GM12878 (cell line): ENCODE results near the gene MRPL20. TPM values are rescaled to one million over a fixed set of nuclear protein-coding genes. Genes with fewer than 3 reads are reported as not detected.

Experiments used
- ATAC-seq: fragments of 200-7000 bp; cut with Tn5 transposase; 3 replicates; pipeline ENCODE4 v1.9.1; 2020; ENCODE audit warnings: mild to moderate bottlenecking, moderate library complexity
- BruUV-seq: library from RNA; stranded (reverse); fragments of 400-500 nt; replicated peaks from 2 replicates; lab custom pipeline; 2021; lab: Mats Ljungman, UMichigan
- CTCF ChIA-PET: fragments of 300-600 bp; sonication (Branson Sonifier 250); formaldehyde crosslinking; extraction: SDS; loops from one replicate; lab custom pipeline; 2021; ENCODE audit warnings: inconsistent platforms; lab: Yijun Ruan, JAX
- POLR2A ChIA-PET: fragments of 350-600 bp; formaldehyde crosslinking; extraction: SDS; loops from one replicate; lab custom pipeline; 2021; ENCODE audit warnings: inconsistent platforms; lab: Charles Lee
- RAD21 ChIA-PET: fragments of 300-600 bp; sonication (Branson Sonifier 250); formaldehyde crosslinking; loops from one replicate; lab custom pipeline; 2023; ENCODE audit warnings: antibody characterized with exemption; ENCODE audit not compliant: unreplicated experiment; lab: Charles Lee
- SMC1A ChIA-PET: fragments of 300-600 bp; sonication (Branson Sonifier 250); formaldehyde crosslinking; loops from one replicate; lab custom pipeline; 2023; ENCODE audit not compliant: unreplicated experiment, uncharacterized antibody; lab: Charles Lee
- DNase-seq: peaks from one replicate; pipeline ENCODE4 v3.0.0-alpha.2; 2011; ENCODE audit warnings: low read depth, low spot score
- FAIRE-seq: peaks from 3 replicates; lab custom pipeline; 2011; peaks lifted over from hg19 to GRCh38; lab: Jason Lieb, UNC
- H2AFZ ChIP-seq: 2 replicates; pipeline ENCODE4 v1.6.0; 2011; ENCODE audit warnings: low read depth, low read length, control low read depth; ENCODE audit not compliant: control insufficient read depth
- H3K27ac ChIP-seq: 2 replicates; pipeline ENCODE4 v1.5.1; 2011; ENCODE audit warnings: control low read depth; ENCODE audit not compliant: control insufficient read depth, insufficient read depth
- H3K27me3 ChIP-seq, 2 experiments: replicated peaks in 1 of 2; 2 replicates each; pipeline versions ENCODE4 v1.6.0 to v1.6.1; 2011; ENCODE audit warnings: low read length in 1 of 2; ENCODE audit not compliant: control insufficient read depth in 2 of 2, insufficient read depth in 2 of 2
- H3K36me3 ChIP-seq, 2 experiments: 2 replicates each; pipeline ENCODE4 v1.5.1; 2011; ENCODE audit warnings: low read length in 1 of 2; ENCODE audit not compliant: control insufficient read depth in 2 of 2, insufficient read depth in 2 of 2
- H3K4me1 ChIP-seq: 2 replicates; pipeline ENCODE4 v1.6.1; 2011; ENCODE audit warnings: mild to moderate bottlenecking, low read length, moderate library complexity, mixed read lengths; ENCODE audit not compliant: control insufficient read depth, insufficient read depth
- H3K4me2 ChIP-seq: 2 replicates; pipeline ENCODE4 v1.6.0; 2011; ENCODE audit warnings: control low read depth; ENCODE audit not compliant: control insufficient read depth, insufficient read depth
- H3K4me3 ChIP-seq: fragments of 200-600 bp; sonication (generic); 2 replicates; pipeline ENCODE4 v1.5.1; 2016
- H3K79me2 ChIP-seq: 2 replicates; pipeline ENCODE4 v1.6.0; 2011; ENCODE audit warnings: low read length; ENCODE audit not compliant: control insufficient read depth, insufficient read depth
- H3K9ac ChIP-seq: 2 replicates; pipeline ENCODE4 v1.8.0; 2011; ENCODE audit warnings: low read length, control low read depth, mixed read lengths; ENCODE audit not compliant: control insufficient read depth, insufficient read depth
- H3K9me3 ChIP-seq: replicated peaks from 3 replicates; pipeline ENCODE4 v1.5.1; 2011; ENCODE audit warnings: mild to moderate bottlenecking, low read length; ENCODE audit not compliant: control insufficient read depth, insufficient read depth
- H4K20me1 ChIP-seq: 2 replicates; pipeline ENCODE4 v1.6.0; 2011; ENCODE audit not compliant: control insufficient read depth, insufficient read depth
- ASH2L ChIP-seq: fragments of 300-600, 200-600 bp; sonication (generic); IDR thresholded peaks from 2 replicates; pipeline ENCODE4 v1.6.1; 2017; ENCODE audit warnings: low read depth, mild to moderate bottlenecking, borderline replicate concordance
- DPF2 ChIP-seq: fragments of 450-650 bp; IDR thresholded peaks from 2 replicates; pipeline ENCODE4 v1.6.1; 2017; ENCODE audit warnings: mild to moderate bottlenecking
- EED ChIP-seq: sonication (generic); IDR thresholded peaks from 2 replicates; pipeline ENCODE4 v1.6.1; 2016; ENCODE audit warnings: antibody characterized with exemption, low read depth
- ETV6 ChIP-seq, 2 experiments: fragments of 450-650 bp in 1 of 2; IDR thresholded peaks in 1 of 2; conservative IDR thresholded peaks in 1 of 2; 2 replicates each; pipeline ENCODE4 v1.6.1; 2014; ENCODE audit warnings: antibody characterized with exemption in 1 of 2, borderline replicate concordance in 1 of 2, low read depth in 1 of 2, mild to moderate bottlenecking in 1 of 2, moderate library complexity in 1 of 2
- FOXM1 ChIP-seq: IDR thresholded peaks from 2 replicates; pipeline ENCODE4 v1.6.1; 2012; ENCODE audit warnings: low read depth, mild to moderate bottlenecking, inconsistent platforms, low read length, moderate library complexity
- NBN ChIP-seq: fragments of 450-650 bp; IDR thresholded peaks from 2 replicates; pipeline ENCODE4 v1.6.1; 2016
- RAD21 ChIP-seq: IDR thresholded peaks from 2 replicates; pipeline ENCODE4 v1.6.1; 2011; ENCODE audit warnings: mild to moderate bottlenecking, low read depth, low read length, moderate library complexity; ENCODE audit not compliant: insufficient read depth
- RBBP5 ChIP-seq: fragments of 200-600 bp; sonication (generic); conservative IDR thresholded peaks from 2 replicates; pipeline ENCODE4 v1.6.1; 2016
- WGBS: methylation state at CpG from one replicate; pipeline ENCODE4 v1.1.6; 2016; ENCODE audit warnings: low lambda C conversion rate; ENCODE audit not compliant: insufficient replicate concordance, insufficient coverage; ENCODE audit errors: missing lambda C conversion rate; 5-methylcytosine and 5-hydroxymethylcytosine counted together
- in situ Hi-C: fragments of 300-500 bp; cut with MboI; formaldehyde crosslinking; loops from 9 replicates; pipeline ENCODE4 v1.14.3; 2018; ENCODE audit warnings: mixed read lengths
- intact Hi-C: fragments of 100-400 bp; cut with micrococcal nuclease; formaldehyde crosslinking; loops from one replicate; pipeline ENCODE4 v1.14.2; 2022; ENCODE audit not compliant: unreplicated experiment
- polyA plus RNA-seq, 11 experiments: library from polyadenylated mRNA; depleted of rRNA in 4 of 11; unstranded in 6 of 11; stranded (reverse) in 5 of 11; fragments of >200 nt; fragmentation: Nextera tagmentation in 4 of 11; fragmentation: Illumina TruSeq in 1 of 11; extraction: Ambion mirVana in 4 of 11; extraction: Trizol in 1 of 11; gene quantifications; 1 replicate in 1 of 11; 2 replicates in 10 of 11; pipeline versions ENCODE4 v1.2.1 to v1.2.3, GENCODE V29; 2011 to 2016; ENCODE audit warnings: inconsistent platforms in 2 of 11, missing spikeins in 2 of 11, low read depth in 1 of 11
- total RNA-seq, 4 experiments: library from RNA; depleted of rRNA in 3 of 4; stranded (reverse); fragments of >200 nt in 3 of 4; fragmentation: Illumina TruSeq in 1 of 4; extraction: Trizol in 1 of 4; gene quantifications; 2 replicates each; pipeline versions ENCODE4 v1.2.1 to v1.2.3, GENCODE V29; 2013 to 2021
- TF ChIP-seq, protein P1 (sequence below): fragments of 450-650 bp; IDR thresholded peaks from 2 replicates; pipeline ENCODE4 v1.6.1; 2017; ENCODE audit warnings: mild to moderate bottlenecking, moderate library complexity
- TF ChIP-seq, protein P2 (sequence below): IDR thresholded peaks from 2 replicates; pipeline ENCODE4 v1.6.1; 2011; ENCODE audit warnings: borderline replicate concordance, low read depth, mild to moderate bottlenecking, moderate library complexity, low read length; ENCODE audit not compliant: insufficient read depth, poor library complexity, severe bottlenecking
- TF ChIP-seq, protein P3 (sequence below): fragments of 450-650 bp; formaldehyde crosslinking; IDR thresholded peaks from 2 replicates; pipeline ENCODE4 v1.4.0; 2022; ENCODE audit warnings: mild to moderate bottlenecking, moderate library complexity

Gene MRPL20
- total and polyA plus RNA-seq, 10 of the 15 experiments (the other 5 are each of a cell fraction or from before 2014, with no cell fraction given) = 129 to 525 (median 255) TPM

DNA sequence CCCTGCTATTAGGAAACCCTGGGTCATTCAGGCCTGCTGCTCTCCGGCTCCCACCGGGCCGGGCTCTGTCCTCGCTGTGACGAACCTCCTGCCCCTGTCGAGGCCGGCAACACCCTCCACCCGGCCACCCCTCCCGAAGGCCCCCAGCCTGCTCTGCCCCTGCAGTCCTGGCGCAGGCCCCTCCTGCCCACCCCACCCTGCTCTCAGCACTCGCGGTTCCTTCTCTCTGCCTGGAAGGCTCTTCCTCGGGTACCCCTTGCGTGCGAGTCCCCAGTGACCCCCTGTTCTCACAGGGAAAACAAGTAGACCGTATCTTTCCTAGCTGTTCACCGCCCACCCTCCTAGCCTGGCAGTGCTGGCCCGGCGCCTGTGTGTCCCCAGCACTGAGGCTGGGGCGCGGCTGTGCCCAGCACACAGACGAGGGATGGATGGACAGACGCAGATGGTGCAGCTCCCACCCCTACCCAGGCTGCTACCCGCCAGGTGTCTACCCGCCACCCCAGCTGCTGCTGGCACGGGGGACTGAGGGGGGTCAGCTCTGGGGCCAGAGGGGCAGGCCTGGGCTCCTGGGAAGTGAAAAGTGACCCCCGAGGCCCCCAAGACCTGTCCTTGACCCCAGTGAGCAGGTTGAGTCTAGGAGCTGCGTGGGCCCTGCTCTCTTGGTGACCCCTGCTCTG, 25.3 kb upstream of the MRPL20 start (continued):
- TF ChIP-seq EED (no peak), ASH2L (no peak)

DNA sequence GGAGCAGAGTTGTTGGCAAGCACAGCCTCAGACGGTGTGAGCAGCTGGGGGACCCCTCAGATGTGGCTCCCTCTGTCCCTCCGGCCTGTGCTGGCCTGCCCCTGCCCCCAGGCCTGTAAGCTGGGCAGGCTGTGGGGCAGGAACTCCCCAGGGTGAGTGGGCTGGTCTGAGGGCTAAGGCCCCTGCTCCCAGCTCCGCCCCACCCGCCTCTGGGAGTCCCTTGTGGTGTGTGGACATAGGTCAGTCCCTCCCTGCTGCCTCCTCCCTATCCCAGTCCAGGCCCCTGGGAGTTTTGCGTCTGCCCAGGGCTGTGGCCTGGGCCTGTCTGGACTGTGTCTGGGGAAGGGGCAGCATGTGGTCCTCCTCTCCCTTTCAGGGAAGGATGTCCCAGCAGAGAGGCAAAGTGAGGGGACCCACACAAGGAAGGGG, 24.8 kb upstream of the MRPL20 start:
- no peak overlapping the region for H2AFZ ChIP-seq
- no peaks in the 10 kb centered on the region for H3K79me2 ChIP-seq
- peaks cover 17% of the 10 kb centered on the region for H3K4me1 ChIP-seq
- intact Hi-C loops (no loop called here), in situ Hi-C loops (no loop called here)
- H3K4me2 ChIP-seq = no peak overlapping the region
- POLR2A ChIA-PET = interaction anchor here (0.6 kb wide), 1 partner anchor 16 kb away, joined by 8 read pairs; no protein-coding TSS in a partner anchor
- no peaks in the 10 kb centered on the region for H4K20me1 ChIP-seq
- 23% methylated on average over 5 of the region's 5 CpGs for WGBS
- no TSS peak for BruUV-seq
- H3K9ac ChIP-seq = no peak overlapping the region
- H3K36me3 ChIP-seq = no peaks in the 10 kb centered on the region
- peak; percentile 8; the same call in 2 of the 3 replicates for ATAC-seq
- no peak for FAIRE-seq
- SMC1A ChIA-PET = no interaction called here
- no peak overlapping the region for H3K27ac ChIP-seq
- CTCF ChIA-PET = no interaction called here
- no peak for DNase-seq
- H3K4me3 ChIP-seq = no peak overlapping the region
- H3K9me3 ChIP-seq = no peaks in the 10 kb centered on the region
- RAD21 ChIA-PET = no interaction called here
- H3K27me3 ChIP-seq = peaks cover 0 to 13% of the 10 kb centered on the region in 2 experiments; a peak in 3 of 4 replicates
- TF ChIP-seq, protein P1, sequence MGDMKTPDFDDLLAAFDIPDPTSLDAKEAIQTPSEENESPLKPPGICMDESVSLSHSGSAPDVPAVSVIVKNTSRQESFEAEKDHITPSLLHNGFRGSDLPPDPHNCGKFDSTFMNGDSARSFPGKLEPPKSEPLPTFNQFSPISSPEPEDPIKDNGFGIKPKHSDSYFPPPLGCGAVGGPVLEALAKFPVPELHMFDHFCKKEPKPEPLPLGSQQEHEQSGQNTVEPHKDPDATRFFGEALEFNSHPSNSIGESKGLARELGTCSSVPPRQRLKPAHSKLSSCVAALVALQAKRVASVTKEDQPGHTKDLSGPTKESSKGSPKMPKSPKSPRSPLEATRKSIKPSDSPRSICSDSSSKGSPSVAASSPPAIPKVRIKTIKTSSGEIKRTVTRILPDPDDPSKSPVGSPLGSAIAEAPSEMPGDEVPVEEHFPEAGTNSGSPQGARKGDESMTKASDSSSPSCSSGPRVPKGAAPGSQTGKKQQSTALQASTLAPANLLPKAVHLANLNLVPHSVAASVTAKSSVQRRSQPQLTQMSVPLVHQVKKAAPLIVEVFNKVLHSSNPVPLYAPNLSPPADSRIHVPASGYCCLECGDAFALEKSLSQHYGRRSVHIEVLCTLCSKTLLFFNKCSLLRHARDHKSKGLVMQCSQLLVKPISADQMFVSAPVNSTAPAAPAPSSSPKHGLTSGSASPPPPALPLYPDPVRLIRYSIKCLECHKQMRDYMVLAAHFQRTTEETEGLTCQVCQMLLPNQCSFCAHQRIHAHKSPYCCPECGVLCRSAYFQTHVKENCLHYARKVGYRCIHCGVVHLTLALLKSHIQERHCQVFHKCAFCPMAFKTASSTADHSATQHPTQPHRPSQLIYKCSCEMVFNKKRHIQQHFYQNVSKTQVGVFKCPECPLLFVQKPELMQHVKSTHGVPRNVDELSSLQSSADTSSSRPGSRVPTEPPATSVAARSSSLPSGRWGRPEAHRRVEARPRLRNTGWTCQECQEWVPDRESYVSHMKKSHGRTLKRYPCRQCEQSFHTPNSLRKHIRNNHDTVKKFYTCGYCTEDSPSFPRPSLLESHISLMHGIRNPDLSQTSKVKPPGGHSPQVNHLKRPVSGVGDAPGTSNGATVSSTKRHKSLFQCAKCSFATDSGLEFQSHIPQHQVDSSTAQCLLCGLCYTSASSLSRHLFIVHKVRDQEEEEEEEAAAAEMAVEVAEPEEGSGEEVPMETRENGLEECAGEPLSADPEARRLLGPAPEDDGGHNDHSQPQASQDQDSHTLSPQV = no peak
- TF ChIP-seq, protein P2, sequence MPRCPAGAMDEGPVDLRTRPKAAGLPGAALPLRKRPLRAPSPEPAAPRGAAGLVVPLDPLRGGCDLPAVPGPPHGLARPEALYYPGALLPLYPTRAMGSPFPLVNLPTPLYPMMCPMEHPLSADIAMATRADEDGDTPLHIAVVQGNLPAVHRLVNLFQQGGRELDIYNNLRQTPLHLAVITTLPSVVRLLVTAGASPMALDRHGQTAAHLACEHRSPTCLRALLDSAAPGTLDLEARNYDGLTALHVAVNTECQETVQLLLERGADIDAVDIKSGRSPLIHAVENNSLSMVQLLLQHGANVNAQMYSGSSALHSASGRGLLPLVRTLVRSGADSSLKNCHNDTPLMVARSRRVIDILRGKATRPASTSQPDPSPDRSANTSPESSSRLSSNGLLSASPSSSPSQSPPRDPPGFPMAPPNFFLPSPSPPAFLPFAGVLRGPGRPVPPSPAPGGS = no peak
- TF ChIP-seq RBBP5 (no peak), DPF2 (no peak), NBN (no peak), RAD21 (no peak), FOXM1 (no peak), ETV6 (conservative IDR thresholded peaks at IDR 0.05 in 1 of 2, IDR thresholded peaks at IDR 0.05 in 1 of 2; ENCODE audit: borderline replicate concordance in 1 of 2, low read depth in 1 of 2) (no peak)
- TF ChIP-seq, protein P3, sequence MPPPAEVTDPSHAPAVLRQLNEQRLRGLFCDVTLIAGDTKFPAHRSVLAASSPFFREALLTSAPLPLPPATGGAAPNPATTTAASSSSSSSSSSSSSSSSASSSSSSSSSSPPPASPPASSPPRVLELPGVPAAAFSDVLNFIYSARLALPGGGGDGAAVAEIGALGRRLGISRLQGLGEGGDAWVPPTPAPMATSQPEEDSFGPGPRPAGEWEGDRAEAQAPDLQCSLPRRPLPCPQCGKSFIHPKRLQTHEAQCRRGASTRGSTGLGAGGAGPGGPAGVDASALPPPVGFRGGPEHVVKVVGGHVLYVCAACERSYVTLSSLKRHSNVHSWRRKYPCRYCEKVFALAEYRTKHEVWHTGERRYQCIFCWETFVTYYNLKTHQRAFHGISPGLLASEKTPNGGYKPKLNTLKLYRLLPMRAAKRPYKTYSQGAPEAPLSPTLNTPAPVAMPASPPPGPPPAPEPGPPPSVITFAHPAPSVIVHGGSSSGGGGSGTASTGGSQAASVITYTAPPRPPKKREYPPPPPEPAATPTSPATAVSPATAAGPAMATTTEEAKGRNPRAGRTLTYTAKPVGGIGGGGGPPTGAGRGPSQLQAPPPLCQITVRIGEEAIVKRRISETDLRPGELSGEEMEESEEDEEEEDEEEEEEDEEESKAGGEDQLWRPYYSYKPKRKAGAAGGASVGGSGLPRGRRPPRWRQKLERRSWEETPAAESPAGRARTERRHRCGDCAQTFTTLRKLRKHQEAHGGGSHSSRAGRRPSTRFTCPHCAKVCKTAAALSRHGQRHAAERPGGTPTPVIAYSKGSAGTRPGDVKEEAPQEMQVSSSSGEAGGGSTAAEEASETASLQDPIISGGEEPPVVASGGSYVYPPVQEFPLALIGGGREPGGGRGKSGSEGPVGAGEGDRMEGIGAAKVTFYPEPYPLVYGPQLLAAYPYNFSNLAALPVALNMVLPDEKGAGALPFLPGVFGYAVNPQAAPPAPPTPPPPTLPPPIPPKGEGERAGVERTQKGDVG (CRISPR knock-in tag) = no peak
